CD1c-positive myeloid dendritic cell (primary cell): Measurements from ENCODE around the gene CHST5.
"Not testable (repeated sequence)": the region's sequence is repeated elsewhere in the genome, so short reads cannot be mapped to it uniquely, and the experiment has no call there.

Experiments
- DNase-seq: peaks from one replicate; pipeline ENCODE4 v3.0.0-alpha.2; 2016; ENCODE audit errors: extremely low spot score

The CHST5 gene

DNA sequence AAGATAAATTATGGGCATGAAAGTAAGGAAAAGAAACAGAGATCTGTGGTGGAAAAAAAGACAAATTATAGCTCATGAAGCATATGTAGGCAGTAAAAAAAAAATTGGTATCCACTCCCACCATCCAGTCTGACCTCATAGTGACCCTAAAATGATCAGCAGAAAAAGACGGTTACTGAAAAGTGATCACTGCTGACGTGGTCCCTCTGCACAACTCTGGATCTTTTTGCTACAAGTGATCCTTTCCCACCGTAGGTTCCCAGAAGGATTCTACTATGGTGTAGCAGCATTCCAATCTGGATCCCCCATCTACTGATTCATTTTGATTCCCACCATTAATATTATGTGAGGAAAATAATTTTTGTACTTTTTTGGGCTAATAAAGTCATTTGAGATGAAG, 29.8 kb downstream of the CHST5 start:
- no peak for DNase-seq

DNA sequence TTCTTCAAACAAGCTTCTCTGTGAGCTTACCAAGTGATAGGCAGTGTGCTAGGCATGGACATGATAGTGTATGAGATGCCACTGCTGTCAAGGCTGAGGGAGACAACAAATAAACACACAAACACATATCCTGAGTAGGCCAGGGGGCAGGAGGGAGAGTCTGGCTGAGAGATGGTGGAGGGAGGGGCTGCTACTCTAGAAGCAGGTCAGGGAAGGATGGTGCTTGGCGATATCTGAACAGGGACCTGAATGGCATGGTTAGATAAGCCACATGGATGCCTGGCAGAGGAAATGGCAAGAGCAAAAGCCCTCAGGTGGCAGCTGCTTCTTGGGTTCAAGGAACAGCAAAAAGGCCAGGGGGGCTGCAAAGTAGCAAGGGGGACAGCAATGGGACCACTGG, 32.1 kb downstream of the CHST5 start:
- DNase-seq = no peak

DNA sequence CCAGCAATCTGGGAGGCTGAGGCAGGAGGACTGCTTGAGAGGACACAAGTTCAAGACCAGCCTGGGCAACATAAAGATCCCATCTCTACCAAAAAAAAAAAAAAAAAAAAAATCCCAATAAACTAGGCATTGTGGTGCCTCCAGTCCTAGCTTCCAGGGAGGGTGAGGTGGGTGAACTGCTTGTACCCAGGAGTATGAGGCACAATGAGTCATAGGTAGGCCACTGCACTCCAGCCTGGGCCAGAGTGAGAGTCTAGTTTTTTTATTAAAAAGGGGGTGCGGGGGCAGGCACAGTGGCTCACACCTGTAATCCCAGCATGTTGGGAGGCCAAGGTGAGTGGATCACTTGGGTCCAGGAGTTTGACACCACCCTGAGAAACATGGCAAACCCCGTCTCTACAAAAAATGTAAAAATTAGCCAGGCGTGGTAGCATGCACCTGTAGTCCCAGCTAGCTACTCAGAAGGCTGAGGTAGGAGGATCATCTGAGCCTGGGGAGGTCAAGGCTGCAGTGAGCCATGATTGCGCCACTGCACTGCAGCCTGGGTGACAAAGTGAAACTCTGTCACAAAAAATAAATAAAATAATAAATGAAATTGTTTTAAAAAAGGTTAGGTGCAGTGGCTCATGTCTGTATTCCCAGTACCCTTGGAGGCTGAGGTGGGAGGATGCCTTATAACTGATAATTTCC, 32.8 kb downstream of the CHST5 start:
- no peak for DNase-seq

DNA sequence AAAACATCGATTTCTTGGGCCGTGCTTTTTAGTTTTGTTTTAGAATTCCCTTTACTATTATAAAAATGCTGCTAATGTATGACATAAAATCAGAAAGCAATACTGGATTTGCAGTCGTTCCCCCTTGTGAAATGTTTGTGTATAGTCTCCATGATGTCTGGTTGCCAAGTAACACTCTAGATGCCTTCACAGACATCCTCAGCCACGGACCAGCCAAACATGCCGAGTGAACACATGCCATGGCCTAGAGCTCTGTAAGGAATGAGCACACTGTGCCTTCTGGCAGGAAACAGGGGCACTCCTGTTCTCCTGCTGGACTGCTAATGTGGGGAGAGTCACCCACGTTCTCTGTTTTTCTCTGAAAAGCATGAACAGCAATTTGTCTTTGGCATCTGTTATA, 34.1 kb downstream of the CHST5 start:
- not testable (repeated sequence) for DNase-seq

DNA sequence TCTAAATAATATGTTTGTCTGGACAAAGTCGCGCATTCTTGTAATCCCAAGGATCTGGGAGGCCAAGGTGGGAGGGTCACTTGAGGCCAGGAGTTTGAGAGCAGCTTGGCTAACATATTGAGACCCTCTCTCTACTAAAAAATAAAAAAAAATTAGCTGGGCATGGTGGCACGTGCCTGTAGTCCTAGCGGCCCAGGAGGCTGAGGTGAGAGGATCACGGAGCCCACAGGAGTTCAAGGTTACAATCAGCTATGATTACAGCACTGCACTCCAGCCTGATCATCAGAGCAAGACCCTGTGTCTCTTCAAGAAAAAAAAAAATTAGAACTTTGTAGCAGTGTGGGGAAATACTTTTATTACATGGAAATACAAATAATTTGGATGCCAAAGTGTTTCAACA, 34.5 kb downstream of the CHST5 start:
- DNase-seq = no peak

DNA sequence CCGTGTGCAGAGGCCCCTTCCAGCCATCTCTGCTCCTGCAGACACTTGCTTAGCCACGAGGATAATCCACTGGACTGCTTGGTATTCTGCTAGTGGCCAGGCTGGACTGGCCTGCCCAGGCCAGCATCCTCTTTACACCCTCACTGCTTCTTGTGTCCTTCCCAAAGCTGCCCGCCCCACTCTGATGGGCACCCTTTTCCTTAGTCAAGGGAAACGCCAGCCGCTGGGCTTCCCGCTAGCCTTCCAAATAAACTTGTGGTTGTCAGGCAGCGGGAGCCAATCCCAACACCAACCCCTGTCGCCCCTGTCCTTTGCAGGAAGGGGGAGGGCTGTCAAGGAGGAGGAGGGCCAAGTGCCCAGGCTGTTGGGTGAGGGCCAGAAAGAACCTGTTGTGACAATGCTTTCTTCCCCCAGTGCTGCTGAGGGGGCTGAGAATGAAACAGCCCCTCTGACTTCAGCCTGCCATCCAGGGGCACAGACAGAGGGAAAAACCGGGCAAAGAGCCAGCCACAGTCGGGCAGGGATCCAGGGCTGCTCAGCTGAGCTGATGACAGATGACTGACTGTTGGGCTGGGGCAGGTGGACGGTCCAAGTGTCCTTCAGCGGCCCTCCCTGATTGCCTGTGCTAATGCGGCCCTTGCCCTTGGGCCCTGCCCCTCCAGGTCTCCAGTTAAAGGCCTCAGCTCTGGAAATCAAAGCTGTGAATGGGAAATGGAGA, 37.1 kb downstream of the CHST5 start:
- not testable (repeated sequence) for DNase-seq

DNA sequence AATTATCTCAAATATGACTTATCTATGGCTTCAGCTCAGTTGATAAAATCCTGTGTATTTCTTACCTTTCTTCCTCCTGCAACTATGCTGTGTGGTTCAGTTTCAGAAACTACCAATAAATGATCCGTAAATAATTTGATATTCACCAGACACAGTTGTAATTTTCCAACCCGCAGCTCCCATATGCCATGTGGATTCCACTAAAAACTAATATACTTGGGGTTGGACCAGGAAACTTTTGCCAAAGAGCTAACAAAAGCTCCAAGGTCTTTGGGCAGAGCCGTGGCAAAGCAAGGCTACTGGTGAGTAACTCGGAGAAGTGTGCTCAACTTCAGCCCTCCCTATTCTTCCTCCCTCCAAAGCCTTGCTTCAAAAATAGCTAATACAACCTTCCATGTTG, 38.4 kb downstream of the CHST5 start:
- no peak for DNase-seq

DNA sequence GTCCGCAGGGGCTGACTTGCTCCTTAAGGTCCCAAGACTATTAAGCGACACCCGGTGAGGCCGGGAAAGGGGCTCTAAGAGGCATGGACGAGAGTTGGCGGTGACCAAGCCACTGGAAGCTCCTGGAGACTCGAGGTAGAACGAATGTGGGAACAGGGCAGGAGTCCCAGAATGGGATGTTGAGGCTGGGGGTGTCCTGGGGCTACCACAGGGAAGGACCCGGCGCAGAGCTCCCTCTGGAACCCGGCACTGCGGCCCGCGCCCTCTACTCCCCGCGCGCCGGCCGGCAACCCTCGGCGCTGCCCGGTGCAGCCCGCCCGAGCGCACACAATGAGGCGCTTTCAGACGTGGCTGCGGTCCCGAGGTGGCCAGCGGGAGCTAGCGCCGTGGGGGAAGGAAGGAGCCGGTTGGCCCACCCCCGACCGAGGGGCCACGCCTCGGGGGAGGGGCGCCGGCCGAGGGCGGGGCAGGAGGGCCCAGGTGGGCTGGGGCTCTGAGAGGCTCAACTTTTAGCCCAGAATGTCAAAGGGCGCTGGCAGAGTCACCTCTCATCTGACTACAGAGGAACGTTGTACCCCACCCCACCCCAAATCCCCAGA, 40.7 kb downstream of the CHST5 start, which contains the start of gene CHST6:
Gene CHST6, minus strand, starts transcription at position 366 of the 599 bp plus-strand sequence. CDS start 15,613 bp downstream, outside the sequence.
- peak; percentile 7 for DNase-seq

DNA sequence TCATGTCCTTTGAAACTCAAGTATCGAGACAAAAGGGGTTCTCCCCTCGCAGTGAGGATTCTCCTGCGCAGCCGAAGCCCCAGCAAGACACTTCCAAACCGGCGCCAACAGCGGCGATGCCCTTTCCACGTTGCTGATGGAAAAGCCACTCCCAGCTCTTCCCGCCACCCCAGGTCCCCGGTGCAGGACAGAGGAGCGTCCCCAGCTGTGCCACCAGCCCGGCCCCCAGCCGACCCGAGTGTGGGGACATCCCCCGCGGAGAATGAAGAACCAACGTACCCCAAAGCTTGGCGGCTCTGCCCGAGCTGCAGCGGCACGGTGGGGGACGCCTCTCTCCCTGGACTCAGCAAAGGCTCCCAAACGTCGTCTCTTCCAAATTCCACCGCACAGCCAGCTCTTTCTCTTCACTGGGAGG, 41.2 kb downstream of the CHST5 start:
- no peak for DNase-seq

DNA sequence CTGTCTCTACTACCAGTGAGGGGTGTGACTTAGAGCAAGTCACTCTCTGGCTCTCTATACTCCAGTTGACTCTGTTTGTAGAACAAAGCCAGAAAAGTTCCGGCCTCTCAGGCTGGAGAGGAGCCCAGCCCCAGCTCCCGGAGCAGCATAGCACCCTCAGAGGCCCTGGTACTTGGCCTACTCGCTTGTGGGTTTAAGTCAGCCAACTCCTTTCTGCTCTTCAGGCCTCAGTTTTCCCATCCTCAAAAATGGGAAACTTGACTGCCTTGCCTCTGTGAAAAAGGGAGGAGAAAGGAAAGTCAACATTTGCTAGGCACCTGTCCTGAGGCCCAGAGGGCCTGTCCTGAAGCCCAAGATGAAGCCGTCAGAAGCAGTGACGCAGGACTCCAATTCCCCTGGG, 41.7 kb downstream of the CHST5 start:
- DNase-seq = no peak

DNA sequence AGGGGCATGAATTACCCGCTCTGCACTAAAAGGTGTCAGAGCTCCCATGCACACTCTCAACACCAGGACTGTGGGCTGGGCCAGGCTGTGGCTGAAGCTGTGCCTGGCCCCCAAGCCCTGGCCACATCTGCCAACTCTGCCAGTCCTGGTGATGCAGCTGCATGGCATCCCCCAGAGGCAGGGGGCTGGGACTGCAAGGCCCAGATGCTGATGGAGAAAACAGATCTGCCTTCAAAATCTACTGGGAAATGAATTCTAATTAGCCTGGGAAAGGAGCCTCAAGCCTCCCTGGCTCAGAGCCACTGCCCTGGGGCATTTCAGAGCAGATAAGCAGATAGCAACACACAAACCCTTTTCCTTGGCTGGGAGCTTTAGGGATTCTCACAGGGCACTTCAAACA, 44.0 kb downstream of the CHST5 start:
- no peak for DNase-seq

DNA sequence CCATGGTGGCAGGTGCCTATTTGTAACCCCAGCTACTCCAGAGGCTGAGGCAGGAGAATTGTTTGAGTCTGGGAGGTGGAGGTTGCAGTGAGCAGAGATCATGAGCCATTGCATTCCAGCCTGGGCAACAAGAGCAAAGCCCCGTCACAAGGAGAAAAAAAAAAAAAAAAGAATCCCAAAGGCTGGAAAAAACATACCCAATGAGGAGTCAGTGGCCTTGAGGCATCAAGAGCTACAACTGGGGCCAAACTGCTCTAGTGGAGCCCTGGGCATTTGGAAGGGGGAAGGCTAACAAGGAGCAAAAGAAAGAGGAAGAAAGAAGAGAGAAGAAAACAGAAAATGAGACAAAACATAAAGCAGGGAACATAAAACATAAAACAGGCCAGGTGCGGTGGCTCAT, 47.6 kb downstream of the CHST5 start:
- no peak for DNase-seq

DNA sequence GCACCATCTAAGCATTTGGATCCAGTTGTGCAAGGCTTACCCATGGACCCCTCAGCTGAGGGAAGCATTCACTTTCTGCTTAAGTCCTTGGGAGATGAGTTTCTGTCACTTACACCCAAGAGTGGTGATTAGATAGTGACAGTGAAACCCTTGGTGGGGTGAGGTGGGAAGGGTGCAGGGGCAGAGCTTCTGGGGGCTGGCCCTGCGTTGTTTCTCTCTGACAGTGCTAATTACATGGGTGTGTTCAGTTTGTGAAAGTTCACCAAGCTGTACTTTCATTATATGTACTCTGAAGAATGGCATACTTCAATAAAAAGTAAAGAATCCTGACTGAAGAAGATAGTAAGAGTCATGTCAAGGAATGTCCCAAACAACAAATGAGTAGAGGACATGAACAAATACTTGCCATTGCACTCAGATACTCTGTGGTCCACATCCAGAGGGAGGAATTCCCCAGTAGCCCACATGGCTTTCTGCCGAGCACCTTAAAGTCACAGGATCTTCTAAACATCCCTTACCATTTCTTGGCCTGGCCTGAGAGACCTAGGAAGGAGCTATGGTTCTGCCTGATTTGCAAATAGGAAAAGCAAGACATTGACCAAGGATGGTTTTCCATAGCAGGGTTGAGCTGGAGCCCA, 49.1 kb downstream of the CHST5 start:
- DNase-seq = no peak

DNA sequence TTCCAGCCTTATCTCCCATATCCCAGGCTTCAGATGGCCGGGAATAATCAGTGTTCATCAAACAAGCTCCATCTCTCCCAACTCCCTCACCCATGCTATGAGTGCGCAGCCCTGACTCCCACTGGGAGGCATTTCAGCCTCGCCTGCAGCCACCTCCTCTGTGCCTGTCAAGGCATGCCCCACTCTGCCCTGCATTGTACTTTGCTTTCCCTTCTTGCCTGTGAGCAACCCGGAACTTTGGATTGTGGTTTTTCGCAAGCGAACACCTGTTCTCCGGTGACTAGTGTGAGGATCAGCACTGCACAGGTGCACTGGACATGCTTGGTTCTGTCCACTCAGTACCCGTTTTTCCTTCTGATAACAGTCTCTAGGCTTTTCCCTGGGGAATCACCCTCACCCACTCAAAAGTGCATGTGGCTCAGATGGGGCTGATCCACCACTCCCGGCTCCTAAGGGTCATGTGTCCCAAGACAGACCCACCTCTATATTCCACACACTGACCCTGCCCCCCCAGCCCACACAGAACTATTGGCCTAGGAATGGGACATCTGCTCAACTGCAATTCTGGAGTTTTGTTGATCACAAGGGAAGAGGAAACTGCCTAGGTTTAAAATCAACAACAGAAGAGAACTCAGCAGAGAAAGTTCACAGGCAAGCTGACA, 49.8 kb downstream of the CHST5 start:
- no peak for DNase-seq

DNA sequence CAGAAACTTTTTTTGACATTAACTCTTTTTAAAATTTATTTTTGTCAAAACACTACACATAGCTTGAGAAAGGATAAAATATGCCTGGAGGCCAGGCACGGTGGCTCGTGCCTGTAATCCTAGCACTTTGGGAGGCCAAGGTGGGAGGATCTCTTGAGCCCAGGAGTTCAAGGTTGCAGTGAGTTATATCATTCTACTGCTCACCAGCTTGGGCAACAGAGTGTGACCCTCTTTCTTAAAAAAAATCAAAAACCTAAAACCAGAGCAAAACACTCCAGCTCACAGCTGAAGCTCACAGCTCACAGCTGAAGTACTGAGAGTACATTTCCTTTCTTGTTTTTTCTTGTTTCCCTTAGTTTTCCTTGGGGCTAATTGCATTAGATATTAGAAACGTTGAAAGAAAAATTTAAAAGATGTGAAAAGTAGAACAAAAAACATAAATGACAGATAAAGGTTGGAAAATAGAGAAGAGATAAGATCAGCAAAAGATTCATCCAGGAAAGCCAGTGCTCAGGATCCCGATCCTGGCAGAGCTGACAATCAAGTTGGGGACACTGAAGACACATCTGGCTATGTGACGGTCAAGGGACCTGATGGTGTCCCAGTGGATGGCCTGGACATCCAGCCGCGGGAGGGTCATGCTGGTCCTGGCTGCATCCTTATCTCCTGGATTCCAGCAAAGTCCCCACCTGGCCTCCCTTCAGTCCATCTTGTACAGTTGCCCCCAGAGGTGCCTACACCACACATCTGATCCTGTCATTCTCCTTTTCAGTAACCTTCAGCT, 50.5 kb downstream of the CHST5 start:
- DNase-seq = no peak

DNA sequence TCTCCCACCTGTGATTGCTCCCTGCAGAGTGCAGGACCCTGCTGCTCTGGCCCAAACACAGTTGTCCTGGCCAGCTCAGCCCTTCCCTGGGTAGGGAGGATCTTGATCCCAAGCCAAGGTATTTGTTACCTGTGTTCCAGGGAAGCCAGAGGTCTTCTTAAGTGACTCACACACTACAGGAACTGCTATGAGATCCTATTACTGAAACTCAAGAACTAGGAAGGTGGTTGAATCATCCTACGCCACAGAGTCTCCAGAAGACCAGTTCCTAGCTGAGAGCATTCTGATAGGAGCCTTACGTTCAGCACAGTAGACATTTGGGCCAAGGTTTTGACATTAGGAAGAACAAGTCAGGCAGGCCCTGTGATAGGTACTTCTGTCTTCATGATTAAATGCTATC, 52.7 kb downstream of the CHST5 start:
- no peak for DNase-seq

DNA sequence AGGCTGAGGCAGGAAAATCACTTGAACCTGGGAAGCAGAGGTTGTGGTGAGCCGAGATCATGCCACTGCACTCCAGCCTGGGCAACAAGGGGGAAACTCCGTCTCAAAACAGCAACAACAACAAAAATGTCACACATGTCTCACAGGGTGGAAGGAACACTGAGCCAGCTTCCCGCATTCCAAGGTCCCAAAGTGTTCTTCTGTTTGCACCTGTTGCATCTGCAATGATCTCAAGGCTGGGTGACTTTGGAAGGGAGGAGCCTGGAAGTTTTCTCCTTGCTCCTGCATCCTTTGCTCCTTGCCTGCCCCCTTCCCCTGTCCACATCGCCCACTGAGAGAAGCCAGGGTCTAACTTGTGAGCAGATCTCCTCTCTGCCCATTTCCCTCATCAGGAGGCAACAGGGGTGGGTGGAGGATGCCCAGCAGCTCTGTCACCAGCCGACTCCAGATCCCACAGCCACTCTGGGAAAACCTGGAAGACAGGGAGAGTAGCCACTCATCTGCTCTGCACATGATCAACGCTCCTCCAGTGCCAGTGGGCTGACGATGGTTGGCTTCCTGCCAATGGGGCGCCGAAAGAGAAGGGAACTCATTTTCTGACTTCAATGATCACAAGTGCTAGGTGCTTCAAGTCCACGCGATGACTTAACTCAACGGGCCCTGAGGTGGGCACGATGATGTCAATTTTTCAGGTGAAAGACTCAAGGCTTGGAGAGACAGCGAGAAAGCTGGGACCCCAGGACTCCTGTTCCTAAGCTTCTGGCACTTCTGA, 53.3 kb downstream of the CHST5 start:
- DNase-seq = no peak

DNA sequence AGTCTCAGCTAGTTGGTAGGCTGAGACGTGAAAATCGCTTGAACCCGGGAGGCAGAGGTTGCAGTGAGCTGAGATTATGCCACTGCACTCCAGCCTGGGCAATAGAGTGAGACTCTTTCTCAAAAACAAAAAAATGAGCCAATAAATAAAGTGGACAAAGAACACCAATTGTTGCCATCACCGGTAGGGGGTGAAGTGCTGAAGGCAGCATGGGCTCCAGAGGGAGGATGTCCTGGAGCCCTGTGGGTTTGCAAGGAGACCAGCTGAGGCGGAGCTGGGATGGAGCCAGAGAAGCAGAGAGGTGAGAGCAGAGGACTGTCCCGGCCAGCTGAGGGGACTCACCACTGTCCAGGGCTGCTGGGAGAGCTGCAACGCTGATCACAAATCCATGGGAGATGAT, 54.4 kb downstream of the CHST5 start:
- no peak for DNase-seq

DNA sequence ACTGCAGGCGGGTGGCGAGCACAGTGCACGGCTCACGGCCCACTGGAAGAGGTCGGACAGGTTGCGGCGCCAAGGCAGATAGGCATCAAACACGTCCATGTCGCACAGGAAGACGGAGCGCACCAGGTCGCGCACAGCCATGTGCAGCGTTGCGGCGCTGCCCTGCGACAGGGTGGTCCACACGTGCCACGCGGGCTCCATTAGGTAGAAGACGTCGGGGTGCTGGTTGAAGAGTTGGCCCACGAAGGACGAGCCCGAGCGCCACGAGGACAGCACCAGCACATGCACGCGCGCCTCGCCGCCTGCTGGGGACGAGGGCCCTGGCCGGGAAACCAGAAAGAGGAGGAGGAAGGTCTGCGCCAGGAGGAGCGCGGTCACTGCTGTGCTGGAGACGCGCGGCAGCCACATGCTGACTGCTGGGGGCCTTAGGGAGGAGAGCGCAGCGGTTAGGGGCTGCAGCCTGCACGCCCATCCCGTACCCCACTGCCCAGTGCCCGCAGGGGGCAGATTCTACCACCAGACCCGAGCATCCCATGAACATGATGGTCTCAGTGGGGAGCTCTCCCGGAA, 56.4 kb downstream of the CHST5 start:
- DNase-seq = no peak
